H9 (cell line): ENCODE data around the gene AADAT. TPM values are rescaled to one million over a fixed set of nuclear protein-coding genes. Genes with fewer than 3 reads are reported as not detected.

Experiments
- DNase-seq: peaks from one replicate; pipeline ENCODE4 v3.0.0-alpha.2; 2017
- H2AFZ ChIP-seq: one replicate; pipeline ENCODE4 v1.6.1; 2013; ENCODE audit warnings: mild to moderate bottlenecking, low read length, control low read depth, moderate library complexity
- H2AK5ac ChIP-seq: 2 replicates; pipeline ENCODE4 v1.6.1; 2013; ENCODE audit warnings: low read length, control low read depth, mixed read lengths; ENCODE audit not compliant: insufficient read length
- H2BK120ac ChIP-seq: one replicate; pipeline ENCODE4 v1.6.1; 2013; ENCODE audit warnings: low read depth, mild to moderate bottlenecking, low read length, control low read depth, inconsistent platforms; ENCODE audit not compliant: poor library complexity, severe bottlenecking
- H2BK12ac ChIP-seq: 2 replicates; pipeline ENCODE4 v1.6.1; 2013; ENCODE audit warnings: low read length, control low read depth, mixed read lengths, low read depth; ENCODE audit not compliant: insufficient read length
- H2BK15ac ChIP-seq: 2 replicates; pipeline ENCODE4 v1.6.1; 2013; ENCODE audit warnings: low read depth, low read length, control low read depth
- H2BK20ac ChIP-seq: one replicate; pipeline ENCODE4 v1.6.1; 2013; ENCODE audit warnings: low read depth, mild to moderate bottlenecking, low read length, control low read depth, inconsistent platforms; ENCODE audit not compliant: poor library complexity, severe bottlenecking
- H2BK5ac ChIP-seq: 2 replicates; pipeline ENCODE4 v1.6.1; 2013; ENCODE audit warnings: low read length, control low read depth, mixed read lengths; ENCODE audit not compliant: insufficient read length
- H3K14ac ChIP-seq: 2 replicates; pipeline ENCODE4 v1.6.1; 2013; ENCODE audit warnings: low read length, control low read depth; ENCODE audit not compliant: insufficient read depth
- H3K18ac ChIP-seq: 2 replicates; pipeline ENCODE4 v1.6.1; 2013; ENCODE audit warnings: low read depth, mild to moderate bottlenecking, mixed read lengths, low read length, control low read depth; ENCODE audit not compliant: insufficient read length
- H3K23ac ChIP-seq: 2 replicates; pipeline ENCODE4 v1.6.1; 2013; ENCODE audit warnings: low read length, control low read depth, mixed read lengths, low read depth; ENCODE audit not compliant: insufficient read length
- H3K23me2 ChIP-seq: 2 replicates; pipeline ENCODE4 v1.6.1; 2013; ENCODE audit warnings: low read depth, mild to moderate bottlenecking, mixed read lengths, low read length, control low read depth; ENCODE audit not compliant: insufficient read length, poor library complexity, severe bottlenecking
- H3K27ac ChIP-seq: 2 replicates; pipeline ENCODE4 v1.5.1; 2013; ENCODE audit warnings: low read length, control low read depth, mixed read lengths, low read depth; ENCODE audit not compliant: insufficient read length
- H3K27me3 ChIP-seq: 2 replicates; pipeline ENCODE4 v1.6.1; 2013; ENCODE audit warnings: low read length, control low read depth, inconsistent platforms; ENCODE audit not compliant: insufficient read depth
- H3K4ac ChIP-seq: 2 replicates; pipeline ENCODE4 v1.6.1; 2013; ENCODE audit warnings: low read depth, mild to moderate bottlenecking, control low read depth, inconsistent platforms, low read length, moderate library complexity
- H3K4me1 ChIP-seq: 2 replicates; pipeline ENCODE4 v1.6.1; 2013; ENCODE audit warnings: low read length, control low read depth, inconsistent platforms; ENCODE audit not compliant: insufficient read depth
- H3K4me2 ChIP-seq: 2 replicates; pipeline ENCODE4 v1.6.1; 2013; ENCODE audit warnings: low read length, control low read depth, mixed read lengths; ENCODE audit not compliant: insufficient read length, insufficient read depth
- H3K56ac ChIP-seq: 2 replicates; pipeline ENCODE4 v1.6.1; 2013; ENCODE audit warnings: low read depth, mild to moderate bottlenecking, mixed read lengths, low read length, control low read depth; ENCODE audit not compliant: insufficient read length
- H3K79me1 ChIP-seq: 2 replicates; pipeline ENCODE4 v1.6.1; 2013; ENCODE audit warnings: low read depth, mild to moderate bottlenecking, moderate library complexity, low read length, control low read depth, inconsistent platforms; ENCODE audit not compliant: insufficient read depth, poor library complexity, severe bottlenecking
- H3K79me2 ChIP-seq: 2 replicates; pipeline ENCODE4 v1.6.1; 2013; ENCODE audit warnings: low read length, control low read depth, inconsistent platforms; ENCODE audit not compliant: insufficient read depth
- H3K9ac ChIP-seq: 2 replicates; pipeline ENCODE4 v1.6.1; 2013; ENCODE audit warnings: low read length, control low read depth, mixed read lengths; ENCODE audit not compliant: insufficient read length; ENCODE audit errors: extremely low read depth
- H3K9me3 ChIP-seq: one replicate; pipeline ENCODE4 v1.6.1; 2013; ENCODE audit warnings: low read depth, low read length, inconsistent platforms; ENCODE audit not compliant: control insufficient read depth
- H3T11ph ChIP-seq: one replicate; pipeline ENCODE4 v1.6.1; 2013; ENCODE audit warnings: mild to moderate bottlenecking, low read length, control low read depth, inconsistent platforms
- H4K20me1 ChIP-seq: one replicate; pipeline ENCODE4 v1.6.1; 2013; ENCODE audit not compliant: control insufficient read depth, insufficient read length, insufficient read depth
- H4K5ac ChIP-seq: 2 replicates; pipeline ENCODE4 v1.6.1; 2013; ENCODE audit warnings: low read depth, mild to moderate bottlenecking, mixed read lengths, low read length, control low read depth; ENCODE audit not compliant: insufficient read length
- H4K8ac ChIP-seq: replicated peaks from 2 replicates; pipeline ENCODE4 v1.6.1; 2013; ENCODE audit warnings: low read length, control low read depth, mixed read lengths, low read depth; ENCODE audit not compliant: insufficient read length
- H4K91ac ChIP-seq: 2 replicates; pipeline ENCODE4 v1.6.1; 2013; ENCODE audit warnings: low read depth, mild to moderate bottlenecking, moderate library complexity, mixed read lengths, low read length, control low read depth; ENCODE audit not compliant: insufficient read length
- H3K27ac Mint-ChIP-seq, 3 experiments: 2 replicates in 2 of 3; 3 replicates in 1 of 3; pipeline ENCODE4 v1.8.0; 2020 to 2021; ENCODE audit warnings: mixed read lengths in 3 of 3, mild to moderate bottlenecking in 1 of 3, moderate library complexity in 1 of 3
- H3K27me3 Mint-ChIP-seq: 2 replicates; pipeline ENCODE4 v1.8.0; 2021; ENCODE audit warnings: low read depth, mild to moderate bottlenecking, moderate library complexity, mixed read lengths
- H3K36me3 Mint-ChIP-seq, 3 experiments: 2 replicates in 2 of 3; 3 replicates in 1 of 3; pipeline ENCODE4 v1.8.0; 2020 to 2021; ENCODE audit warnings: low read depth in 3 of 3, mixed read lengths in 3 of 3; ENCODE audit not compliant: insufficient read depth in 1 of 3
- H3K4me1 Mint-ChIP-seq, 2 experiments: 2 replicates each; pipeline ENCODE4 v1.8.0; 2020; ENCODE audit warnings: mixed read lengths in 2 of 2
- H3K4me3 Mint-ChIP-seq, 2 experiments: 2 replicates in 1 of 2; 3 replicates in 1 of 2; pipeline ENCODE4 v1.8.0; 2020 to 2021; ENCODE audit warnings: mild to moderate bottlenecking in 2 of 2, mixed read lengths in 2 of 2, moderate library complexity in 1 of 2
- H3K9me3 Mint-ChIP-seq, 2 experiments: 2 replicates in 1 of 2; 3 replicates in 1 of 2; pipeline ENCODE4 v1.8.0; 2020; ENCODE audit warnings: mild to moderate bottlenecking in 2 of 2, mixed read lengths in 2 of 2, moderate library complexity in 1 of 2
- CTCF ChIP-seq: fragments of 200-600 bp; sonication (generic); conservative IDR thresholded peaks from 3 replicates; pipeline ENCODE4 v1.8.0; 2021; ENCODE audit warnings: antibody characterized with exemption, mild to moderate bottlenecking
- WGBS: extraction: QIAGEN DNeasy Blood & Tissue Kit; methylation state at CpG from one replicate; pipeline ENCODE4 v1.1.7; 2013; ENCODE audit warnings: missing lambda C conversion rate, low lambda C conversion rate, mixed read lengths; ENCODE audit not compliant: insufficient read length; ENCODE audit errors: extremely low coverage; 5-methylcytosine and 5-hydroxymethylcytosine counted together
- total RNA-seq: library from RNA; stranded (reverse); gene quantifications from 2 replicates; pipeline ENCODE4 v1.2.1, GENCODE V29; 2021

AADAT gene
- total RNA-seq, 1 experiment from 2014 or later: 14.1 TPM

- no peak overlapping the region for H4K8ac ChIP-seq
- H2AFZ ChIP-seq: no peak overlapping the region
- no CpG with 5 or more reads among the region's 4 CpGs for WGBS
- H3K4ac ChIP-seq: no peak overlapping the region
- H3K27ac ChIP-seq: no peak overlapping the region
- H3K79me1 ChIP-seq: no peaks in the 10 kb centered on the region
- H3K4me2 ChIP-seq: no peak overlapping the region
- H3K9ac ChIP-seq: no peak overlapping the region
- Mint-ChIP-seq H3K4me1 (peaks cover 5 to 7% of the 10 kb centered on the region in 2 experiments; a peak in 3 of 4 replicates), H3K27ac (no peak overlapping the region), H3K27me3 (no peaks in the 10 kb centered on the region; the same call in 1 of the 2 replicates), H3K4me3 (no peak overlapping the region), H3K9me3 (no peaks in the 10 kb centered on the region), H3K36me3 (no peaks in the 10 kb centered on the region; a peak in 1 of 7 replicates)
- H3K18ac ChIP-seq: no peak overlapping the region
- no peak overlapping the region for H2BK20ac ChIP-seq
- no peak overlapping the region for H2BK5ac ChIP-seq
- no peak for DNase-seq
- no peak overlapping the region for H2BK15ac ChIP-seq
- H3K27me3 ChIP-seq: no peaks in the 10 kb centered on the region
- H3K56ac ChIP-seq: no peak overlapping the region
- no peaks in the 10 kb centered on the region for H3K23me2 ChIP-seq
- no peak overlapping the region for H4K5ac ChIP-seq
- no peak overlapping the region for H3K23ac ChIP-seq
- H4K91ac ChIP-seq: no peak overlapping the region
- no peaks in the 10 kb centered on the region for H3K4me1 ChIP-seq
- no peak overlapping the region for H3T11ph ChIP-seq
- H2BK12ac ChIP-seq: no peak overlapping the region
- TF ChIP-seq CTCF: no peak
- no peaks in the 10 kb centered on the region for H4K20me1 ChIP-seq
- no peak overlapping the region for H2AK5ac ChIP-seq
- no peaks in the 10 kb centered on the region for H3K79me2 ChIP-seq
- no peaks in the 10 kb centered on the region for H3K9me3 ChIP-seq
- H2BK120ac ChIP-seq: no peak overlapping the region
- no peak overlapping the region for H3K14ac ChIP-seq
These were observed 51.0 kb downstream of the AADAT start for GRCh38 chr4:170038769-170039168.
